PC-3 (cell line): Measurements from ENCODE around the gene AKR7A2. TPM values are rescaled to one million over a fixed set of nuclear protein-coding genes. Genes with fewer than 3 reads are reported as not detected.
A peak's percentile ranks its signal among the peaks of the same experiment; 100 is the strongest.

ENCODE experiments used
- ATAC-seq: fragments of 200-7000 bp; cut with Tn5 transposase; 2 replicates; pipeline ENCODE4 v1.9.1; 2020; ENCODE audit warnings: mild to moderate bottlenecking, moderate library complexity
- BruUV-seq: library from RNA; stranded (reverse); fragments of 400-500 nt; replicated peaks from 2 replicates; lab custom pipeline; 2021; lab: Mats Ljungman, UMichigan
- CTCF ChIA-PET: fragments of 300-600 bp; sonication (Branson Sonifier 250); formaldehyde crosslinking; loops from one replicate; lab custom pipeline; 2022; ENCODE audit warnings: antibody characterized with exemption; lab: Charles Lee
- POLR2A ChIA-PET: fragments of 300-600 bp; sonication (Branson Sonifier 250); formaldehyde crosslinking; loops from one replicate; lab custom pipeline; 2022; ENCODE audit warnings: antibody characterized with exemption; ENCODE audit not compliant: unreplicated experiment; lab: Charles Lee
- DNase-seq: peaks from one replicate; pipeline ENCODE4 v3.0.0-alpha.2; 2015
- H2AFZ ChIP-seq: fragments of 300-600 bp; sonication (generic); 2 replicates; pipeline ENCODE4 v1.6.0; 2016; ENCODE audit warnings: antibody characterized with exemption, low read length
- H3F3A ChIP-seq: fragments of 300-600 bp; sonication (generic); one replicate; pipeline ENCODE4 v1.6.0; 2017; ENCODE audit warnings: antibody characterized with exemption, low read length, control low read depth, mild to moderate bottlenecking; ENCODE audit not compliant: unreplicated experiment
- H3K27ac ChIP-seq: fragments of 300-600 bp; sonication (generic); 2 replicates; pipeline ENCODE4 v1.5.1; 2016; ENCODE audit warnings: mild to moderate bottlenecking, low read length
- H3K27me3 ChIP-seq: fragments of 300-600 bp; sonication (generic); 2 replicates; pipeline ENCODE4 v1.6.1; 2016; ENCODE audit warnings: low read length, mixed read lengths
- H3K36me3 ChIP-seq: fragments of 300-600 bp; sonication (generic); 2 replicates; pipeline ENCODE4 v1.6.1; 2016; ENCODE audit warnings: low read depth, mixed run types, low read length, mixed read lengths
- H3K4me1 ChIP-seq: fragments of 300-600 bp; sonication (generic); 2 replicates; pipeline ENCODE4 v1.5.1; 2016; ENCODE audit warnings: low read length; ENCODE audit not compliant: insufficient read depth
- H3K4me2 ChIP-seq: fragments of 300-600 bp; sonication (generic); 2 replicates; pipeline ENCODE4 v1.6.0; 2016; ENCODE audit warnings: low read length
- H3K4me3 ChIP-seq: fragments of 300-600 bp; sonication (generic); 2 replicates; pipeline ENCODE4 v1.5.1; 2016; ENCODE audit warnings: mild to moderate bottlenecking, low read length, mixed read lengths
- H3K79me2 ChIP-seq: fragments of 300-600 bp; sonication (generic); 2 replicates; pipeline ENCODE4 v1.6.1; 2017; ENCODE audit warnings: low read length, mixed read lengths
- H3K9ac ChIP-seq: fragments of 300-600 bp; sonication (generic); 2 replicates; pipeline ENCODE4 v1.6.0; 2016; ENCODE audit warnings: mild to moderate bottlenecking, low read length
- H3K9me2 ChIP-seq: fragments of 300-600 bp; sonication (generic); replicated peaks from 2 replicates; pipeline ENCODE4 v1.6.1; 2016; ENCODE audit warnings: mixed run types, low read length, mixed read lengths
- H3K9me3 ChIP-seq: fragments of 300-600 bp; sonication (generic); 2 replicates; pipeline ENCODE4 v1.6.1; 2016; ENCODE audit warnings: low read length, mixed read lengths
- H4K20me1 ChIP-seq: fragments of 300-600 bp; sonication (generic); 2 replicates; pipeline ENCODE4 v1.6.1; 2016; ENCODE audit warnings: low read length, mixed read lengths
- CTCF ChIP-seq: fragments of 300-600 bp; sonication (generic); conservative IDR thresholded peaks from 2 replicates; pipeline ENCODE4 v1.5.1; 2017; ENCODE audit warnings: antibody characterized with exemption, low read depth, mild to moderate bottlenecking, low read length
- EZH2 ChIP-seq: fragments of 300-600 bp; sonication (generic); IDR thresholded peaks from one replicate; pipeline ENCODE4 v1.6.1; 2017; ENCODE audit warnings: antibody characterized with exemption, mild to moderate bottlenecking, low read length; ENCODE audit not compliant: unreplicated experiment
- EZH2phosphoT487 ChIP-seq: fragments of 300-600 bp; sonication (generic); IDR thresholded peaks from 2 replicates; pipeline ENCODE4 v1.6.1; 2018; ENCODE audit warnings: mild to moderate bottlenecking, antibody characterized with exemption, low read length, borderline replicate concordance
- intact Hi-C: fragments of 100-400 bp; cut with micrococcal nuclease; formaldehyde crosslinking; loops from 2 replicates; pipeline ENCODE4 v1.9.0; 2023
- total RNA-seq: library from RNA; depleted of rRNA; stranded (reverse); fragments of >200 nt; gene quantifications from 2 replicates; pipeline ENCODE4 v1.2.3, GENCODE V29; 2014

The AKR7A2 gene
- total RNA-seq, 1 experiment from 2014 or later: 63.3 TPM

GRCh38 chr1:19345391-19345790 lies 33.4 kb upstream of the AKR7A2 start:
- H3K27ac ChIP-seq: no peak overlapping the region
- ATAC-seq (no peak), DNase-seq (no peak)
- H3K9me2 ChIP-seq: no peaks in the 10 kb centered on the region
- no TSS peak for BruUV-seq
- no peak overlapping the region for H3K4me2 ChIP-seq
- no peaks in the 10 kb centered on the region for H3K9me3 ChIP-seq
- peaks cover 6% of the 10 kb centered on the region; the same call in 1 of the 2 replicates for H3K36me3 ChIP-seq
- H3K27me3 ChIP-seq: no peaks in the 10 kb centered on the region
- no peak overlapping the region for H3K4me3 ChIP-seq
- intact Hi-C loops: no loop called here
- H3F3A ChIP-seq: no peaks in the 10 kb centered on the region
- CTCF ChIA-PET: no interaction called here
- no peaks in the 10 kb centered on the region for H4K20me1 ChIP-seq
- no peaks in the 10 kb centered on the region for H3K79me2 ChIP-seq
- POLR2A ChIA-PET: no interaction called here
- no peak for TF ChIP-seq CTCF
- no peak for TF ChIP-seq EZH2
- TF ChIP-seq EZH2phosphoT487: no peak
- H2AFZ ChIP-seq: no peak overlapping the region
- no peaks in the 10 kb centered on the region for H3K4me1 ChIP-seq
- no peak overlapping the region for H3K9ac ChIP-seq

- H3K9me3 ChIP-seq: no peaks in the 10 kb centered on the region
- ChIA-PET POLR2A (no interaction called here), CTCF (interaction anchor here (0.5 kb wide), 1 partner anchor 269 kb away, joined by 3 read pairs; no protein-coding TSS in a partner anchor)
- H4K20me1 ChIP-seq: no peaks in the 10 kb centered on the region
- no peaks in the 10 kb centered on the region for H3K9me2 ChIP-seq
- no peaks in the 10 kb centered on the region for H3K4me1 ChIP-seq
- H3K4me2 ChIP-seq: no peak overlapping the region
- BruUV-seq: no TSS peak
- H2AFZ ChIP-seq: no peak overlapping the region
- no peak for TF ChIP-seq EZH2phosphoT487
- TF ChIP-seq EZH2: no peak
- TF ChIP-seq CTCF: no peak
- no peaks in the 10 kb centered on the region for H3K27me3 ChIP-seq
- peaks cover 6% of the 10 kb centered on the region; the same call in 1 of the 2 replicates for H3K36me3 ChIP-seq
- no peak overlapping the region for H3K9ac ChIP-seq
- H3F3A ChIP-seq: no peaks in the 10 kb centered on the region
- DNase-seq (no peak), ATAC-seq (0 out of 2 replicates have a peak, but pooled peaks have one; percentile 12)
- no peaks in the 10 kb centered on the region for H3K79me2 ChIP-seq
- intact Hi-C loops: loop anchor here (5.0 kb wide), 1 partner anchor 307 kb away; no protein-coding TSS in a partner anchor
- H3K27ac ChIP-seq: no peak overlapping the region
- no peak overlapping the region for H3K4me3 ChIP-seq
Observed at GRCh38 chr1:19344831-19345230, 32.9 kb upstream of the AKR7A2 start.

GRCh38 chr1:19344372-19344810 lies 32.4 kb upstream of the AKR7A2 start:
- BruUV-seq: no TSS peak
- intact Hi-C loops: loop anchor here (5.0 kb wide), 1 partner anchor 308 kb away; no protein-coding TSS in a partner anchor
- H3K27ac ChIP-seq: no peak overlapping the region
- peaks cover 6% of the 10 kb centered on the region; the same call in 1 of the 2 replicates for H3K36me3 ChIP-seq
- H3K4me1 ChIP-seq: no peaks in the 10 kb centered on the region
- H3K9ac ChIP-seq: no peak overlapping the region
- no peak overlapping the region for H3K4me2 ChIP-seq
- no peaks in the 10 kb centered on the region for H3F3A ChIP-seq
- H3K4me3 ChIP-seq: no peak overlapping the region
- ChIA-PET POLR2A (no interaction called here), CTCF (interaction anchor here (0.5 kb wide), 1 partner anchor 269 kb away, joined by 3 read pairs; no protein-coding TSS in a partner anchor)
- ATAC-seq (peak; percentile 76), DNase-seq (peak; percentile 50)
- no peaks in the 10 kb centered on the region for H3K9me2 ChIP-seq
- TF ChIP-seq EZH2: no peak
- no peak for TF ChIP-seq EZH2phosphoT487
- peak; percentile 86 for TF ChIP-seq CTCF
- no peaks in the 10 kb centered on the region for H3K79me2 ChIP-seq
- no peak overlapping the region for H2AFZ ChIP-seq
- no peaks in the 10 kb centered on the region for H3K9me3 ChIP-seq
- no peaks in the 10 kb centered on the region for H4K20me1 ChIP-seq
- H3K27me3 ChIP-seq: no peaks in the 10 kb centered on the region
